Liver (tissue), 9 donors: ENCODE results near the gene TSHZ2. TPM values are rescaled to one million over a fixed set of nuclear protein-coding genes. Genes with fewer than 3 reads are reported as not detected.

Experiments
- DNase-seq: peaks from one replicate; pipeline ENCODE4 v3.0.0-alpha.2; 2017; ENCODE audit warnings: low spot score
- H3K27ac ChIP-seq, 2 donors: one replicate each; pipeline ENCODE4 v1.7.0; 2013; ENCODE audit warnings: inconsistent platforms in 2 of 2, low read length in 2 of 2, control low read depth in 1 of 2, low read depth in 1 of 2, mild to moderate bottlenecking in 1 of 2
- H3K27me3 ChIP-seq, 4 donors: one replicate each; pipeline versions ENCODE4 v1.6.1 to v1.7.0; 2013; ENCODE audit warnings: low read length in 3 of 4, inconsistent platforms in 1 of 4, mild to moderate bottlenecking in 1 of 4, moderate library complexity in 1 of 4; ENCODE audit not compliant: control insufficient read depth in 4 of 4, insufficient read depth in 4 of 4
- H3K36me3 ChIP-seq, 4 donors: one replicate each; pipeline versions ENCODE4 v1.6.1 to v1.7.0; 2013; ENCODE audit warnings: low read length in 3 of 4, mild to moderate bottlenecking in 3 of 4, low read depth in 1 of 4, moderate library complexity in 1 of 4; ENCODE audit not compliant: control insufficient read depth in 4 of 4, insufficient read depth in 3 of 4
- H3K4me1 ChIP-seq, 4 donors: one replicate each; pipeline versions ENCODE4 v1.6.1 to v1.7.0; 2013; ENCODE audit warnings: low read length in 3 of 4, mild to moderate bottlenecking in 3 of 4, moderate library complexity in 1 of 4; ENCODE audit not compliant: control insufficient read depth in 4 of 4, insufficient read depth in 4 of 4
- H3K4me3 ChIP-seq, 3 donors: one replicate each; pipeline versions ENCODE4 v1.6.1 to v1.7.0; 2013; ENCODE audit warnings: low read length in 3 of 3, control low read depth in 1 of 3, low read depth in 1 of 3, mild to moderate bottlenecking in 1 of 3
- H3K9ac ChIP-seq, 2 donors: one replicate each; pipeline ENCODE4 v1.7.0; 2013; ENCODE audit warnings: low read length in 2 of 2, mild to moderate bottlenecking in 2 of 2, moderate library complexity in 2 of 2, control low read depth in 1 of 2, low read depth in 1 of 2
- H3K9me3 ChIP-seq, 4 donors: one replicate each; pipeline versions ENCODE4 v1.6.1 to v1.7.0; 2013; ENCODE audit warnings: low read length in 3 of 4; ENCODE audit not compliant: control insufficient read depth in 4 of 4
- ATF3 ChIP-seq: IDR thresholded peaks from 2 replicates; pipeline ENCODE4 v1.6.1; 2016; ENCODE audit warnings: antibody characterized with exemption
- CTCF ChIP-seq: fragments of 150-350 bp; IDR thresholded peaks from 2 replicates; pipeline ENCODE4 v1.5.1; 2017; ENCODE audit warnings: improper control_type of control experiment, low read depth, low read length; ENCODE audit not compliant: missing input control
- EGR1 ChIP-seq, 2 donors: IDR thresholded peaks; 2 replicates each; pipeline ENCODE4 v1.6.1; 2016 to 2018; ENCODE audit warnings: antibody characterized with exemption in 2 of 2, low read depth in 2 of 2
- FOXA1 ChIP-seq: IDR thresholded peaks from 2 replicates; pipeline ENCODE4 v1.6.1; 2016; ENCODE audit warnings: antibody characterized with exemption
- HNF4A ChIP-seq, 2 donors: conservative IDR thresholded peaks; 2 replicates each; pipeline ENCODE4 v1.6.1; 2016; ENCODE audit warnings: antibody characterized with exemption in 2 of 2, mild to moderate bottlenecking in 2 of 2
- HNF4G ChIP-seq: IDR thresholded peaks from 2 replicates; pipeline ENCODE4 v1.6.1; 2016; ENCODE audit warnings: antibody characterized with exemption
- JUND ChIP-seq, 2 donors: IDR thresholded peaks; 2 replicates each; pipeline ENCODE4 v1.6.1; 2016; ENCODE audit warnings: antibody characterized with exemption in 2 of 2
- MAX ChIP-seq: IDR thresholded peaks from 2 replicates; pipeline ENCODE4 v1.6.1; 2016; ENCODE audit warnings: antibody characterized with exemption
- NR2F2 ChIP-seq: IDR thresholded peaks from 2 replicates; pipeline ENCODE4 v1.6.1; 2016; ENCODE audit warnings: antibody characterized with exemption
- RAD21 ChIP-seq, 2 donors: IDR thresholded peaks; 2 replicates each; pipeline ENCODE4 v1.6.1; 2016; ENCODE audit warnings: antibody characterized with exemption in 2 of 2, mild to moderate bottlenecking in 2 of 2
- RXRA ChIP-seq, 2 donors: IDR thresholded peaks; 2 replicates each; pipeline ENCODE4 v1.6.1; 2017 to 2018; ENCODE audit warnings: antibody characterized with exemption in 2 of 2, mild to moderate bottlenecking in 1 of 2
- SP1 ChIP-seq: IDR thresholded peaks from 2 replicates; pipeline ENCODE4 v1.6.1; 2018; ENCODE audit warnings: antibody characterized with exemption, mild to moderate bottlenecking
- TAF1 ChIP-seq: conservative IDR thresholded peaks from 2 replicates; pipeline ENCODE4 v1.6.1; 2016; ENCODE audit warnings: antibody characterized with exemption, mild to moderate bottlenecking
- YY1 ChIP-seq: IDR thresholded peaks from 2 replicates; pipeline ENCODE4 v1.6.1; 2016; ENCODE audit warnings: antibody characterized with exemption, mild to moderate bottlenecking
- WGBS: extraction: QIAGEN DNeasy Blood & Tissue Kit; methylation state at CpG from one replicate; pipeline ENCODE4 v1.1.7; 2013; 5-methylcytosine and 5-hydroxymethylcytosine counted together
- polyA plus RNA-seq, 2 donors: library from polyadenylated mRNA; stranded (reverse) in 1 of 2; unstranded in 1 of 2; fragments of 200-250 nt in 1 of 2; fragments of >200 nt in 1 of 2; fragmentation: Nextera tagmentation in 1 of 2; extraction: Ambion mirVana in 1 of 2; gene quantifications; one replicate each; pipeline versions ENCODE4 v1.2.1 to v1.2.3, GENCODE V29; 2013 to 2015
- total RNA-seq, 2 donors: library from RNA; depleted of rRNA; stranded (reverse); fragments of >200 nt; gene quantifications; one replicate each; pipeline ENCODE4 v1.2.3, GENCODE V29; 2014
- TF ChIP-seq, protein P1 (sequence below): IDR thresholded peaks from 2 replicates; pipeline ENCODE4 v1.6.1; 2016; ENCODE audit warnings: antibody characterized with exemption, mild to moderate bottlenecking
- TF ChIP-seq, protein P2 (sequence below): IDR thresholded peaks from 2 replicates; pipeline ENCODE4 v1.6.1; 2016; ENCODE audit warnings: antibody characterized with exemption
- donor health status: healthy.
- donor health status: healthy.
- donor health status: healthy.
- donor health status: healthy.
- donor health status: healthy.

Gene TSHZ2
- total and polyA plus RNA-seq, 4 donors = 2.9 to 11.3 (median 7.8) TPM

GRCh38 chr20:53360852-53361251 lies 388.7 kb downstream of the TSHZ2 start:
- Histone ChIP-seq H3K4me1 (no peaks in the 10 kb centered on the region), H3K27ac (no peak overlapping the region), H3K27me3 (no peaks in the 10 kb centered on the region), H3K4me3 (no peak overlapping the region), H3K36me3 (no peaks in the 10 kb centered on the region), H3K9ac (no peak overlapping the region), H3K9me3 (peaks cover 0 to 4% (median under 1%) of the 10 kb centered on the region in 4 donors)
- no peak for TF ChIP-seq MAX
- TF ChIP-seq TAF1 = no peak
- no peak for TF ChIP-seq HNF4A (conservative IDR thresholded peaks at IDR 0.05)
- no peak for TF ChIP-seq RXRA (IDR thresholded peaks at IDR 0.05)
- TF ChIP-seq RAD21 (IDR thresholded peaks at IDR 0.05) = no peak
- 88% methylated on average over 6 of the region's 6 CpGs for WGBS
- DNase-seq = no peak

DNA sequence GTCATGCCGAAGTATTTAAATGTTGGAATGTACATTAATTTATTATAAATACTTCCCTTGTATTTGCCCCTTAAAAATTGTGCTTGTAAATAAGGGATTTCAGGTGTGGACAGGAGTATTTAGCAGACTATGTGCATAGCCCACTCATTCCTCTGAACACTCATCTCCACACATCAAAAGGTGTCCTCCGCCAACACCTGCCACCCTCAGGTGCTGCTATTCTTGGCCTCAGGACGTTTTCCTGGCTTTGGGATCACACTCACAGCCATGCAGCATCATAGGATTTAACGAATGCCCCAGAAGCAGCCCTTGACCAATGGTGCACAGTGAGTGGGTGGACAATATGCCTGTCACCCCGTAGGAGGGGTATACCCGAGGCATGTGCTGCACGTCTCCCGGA lies 390.6 kb downstream of the TSHZ2 start:
- no peaks in the 10 kb centered on the region for H3K9me3 ChIP-seq
- no peak for DNase-seq
- H3K9ac ChIP-seq = no peak overlapping the region
- no peaks in the 10 kb centered on the region for H3K27me3 ChIP-seq
- H3K36me3 ChIP-seq = no peaks in the 10 kb centered on the region
- TF ChIP-seq MAX = no peak
- TF ChIP-seq HNF4G = no peak
- no peak for TF ChIP-seq SP1
- TF ChIP-seq ATF3 = no peak
- TF ChIP-seq CTCF = no peak
- no peak for TF ChIP-seq EGR1 (IDR thresholded peaks at IDR 0.05; ENCODE audit: low read depth in 2 of 2)
- no peak for TF ChIP-seq FOXA1
- no peaks in the 10 kb centered on the region for H3K4me1 ChIP-seq
- WGBS = 92% methylated on average over 8 of the region's 8 CpGs
- H3K4me3 ChIP-seq = no peak overlapping the region
- H3K27ac ChIP-seq = no peak overlapping the region

GRCh38 chr20:53364646-53365045 lies 392.5 kb downstream of the TSHZ2 start:
- no peak overlapping the region for H3K4me3 ChIP-seq
- no peak overlapping the region for H3K9ac ChIP-seq
- no peak for DNase-seq
- WGBS = 89% methylated on average over 5 of the region's 5 CpGs
- no peaks in the 10 kb centered on the region for H3K4me1 ChIP-seq
- no peaks in the 10 kb centered on the region for H3K27me3 ChIP-seq
- no peaks in the 10 kb centered on the region for H3K36me3 ChIP-seq
- H3K9me3 ChIP-seq = no peaks in the 10 kb centered on the region
- H3K27ac ChIP-seq = no peak overlapping the region
- no peak for TF ChIP-seq EGR1 (IDR thresholded peaks at IDR 0.05; ENCODE audit: low read depth in 2 of 2)
- TF ChIP-seq NR2F2 = no peak
- TF ChIP-seq HNF4G = no peak
- no peak for TF ChIP-seq TAF1
- TF ChIP-seq HNF4A (conservative IDR thresholded peaks at IDR 0.05) = no peak
- no peak for TF ChIP-seq CTCF
- no peak for TF ChIP-seq JUND (IDR thresholded peaks at IDR 0.05)
- no peak for TF ChIP-seq ATF3
- no peak for TF ChIP-seq RAD21 (IDR thresholded peaks at IDR 0.05)
- no peak for TF ChIP-seq MAX
- TF ChIP-seq, protein P1, sequence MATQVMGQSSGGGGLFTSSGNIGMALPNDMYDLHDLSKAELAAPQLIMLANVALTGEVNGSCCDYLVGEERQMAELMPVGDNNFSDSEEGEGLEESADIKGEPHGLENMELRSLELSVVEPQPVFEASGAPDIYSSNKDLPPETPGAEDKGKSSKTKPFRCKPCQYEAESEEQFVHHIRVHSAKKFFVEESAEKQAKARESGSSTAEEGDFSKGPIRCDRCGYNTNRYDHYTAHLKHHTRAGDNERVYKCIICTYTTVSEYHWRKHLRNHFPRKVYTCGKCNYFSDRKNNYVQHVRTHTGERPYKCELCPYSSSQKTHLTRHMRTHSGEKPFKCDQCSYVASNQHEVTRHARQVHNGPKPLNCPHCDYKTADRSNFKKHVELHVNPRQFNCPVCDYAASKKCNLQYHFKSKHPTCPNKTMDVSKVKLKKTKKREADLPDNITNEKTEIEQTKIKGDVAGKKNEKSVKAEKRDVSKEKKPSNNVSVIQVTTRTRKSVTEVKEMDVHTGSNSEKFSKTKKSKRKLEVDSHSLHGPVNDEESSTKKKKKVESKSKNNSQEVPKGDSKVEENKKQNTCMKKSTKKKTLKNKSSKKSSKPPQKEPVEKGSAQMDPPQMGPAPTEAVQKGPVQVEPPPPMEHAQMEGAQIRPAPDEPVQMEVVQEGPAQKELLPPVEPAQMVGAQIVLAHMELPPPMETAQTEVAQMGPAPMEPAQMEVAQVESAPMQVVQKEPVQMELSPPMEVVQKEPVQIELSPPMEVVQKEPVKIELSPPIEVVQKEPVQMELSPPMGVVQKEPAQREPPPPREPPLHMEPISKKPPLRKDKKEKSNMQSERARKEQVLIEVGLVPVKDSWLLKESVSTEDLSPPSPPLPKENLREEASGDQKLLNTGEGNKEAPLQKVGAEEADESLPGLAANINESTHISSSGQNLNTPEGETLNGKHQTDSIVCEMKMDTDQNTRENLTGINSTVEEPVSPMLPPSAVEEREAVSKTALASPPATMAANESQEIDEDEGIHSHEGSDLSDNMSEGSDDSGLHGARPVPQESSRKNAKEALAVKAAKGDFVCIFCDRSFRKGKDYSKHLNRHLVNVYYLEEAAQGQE = no peak
- TF ChIP-seq YY1 = no peak
- TF ChIP-seq, protein P2, sequence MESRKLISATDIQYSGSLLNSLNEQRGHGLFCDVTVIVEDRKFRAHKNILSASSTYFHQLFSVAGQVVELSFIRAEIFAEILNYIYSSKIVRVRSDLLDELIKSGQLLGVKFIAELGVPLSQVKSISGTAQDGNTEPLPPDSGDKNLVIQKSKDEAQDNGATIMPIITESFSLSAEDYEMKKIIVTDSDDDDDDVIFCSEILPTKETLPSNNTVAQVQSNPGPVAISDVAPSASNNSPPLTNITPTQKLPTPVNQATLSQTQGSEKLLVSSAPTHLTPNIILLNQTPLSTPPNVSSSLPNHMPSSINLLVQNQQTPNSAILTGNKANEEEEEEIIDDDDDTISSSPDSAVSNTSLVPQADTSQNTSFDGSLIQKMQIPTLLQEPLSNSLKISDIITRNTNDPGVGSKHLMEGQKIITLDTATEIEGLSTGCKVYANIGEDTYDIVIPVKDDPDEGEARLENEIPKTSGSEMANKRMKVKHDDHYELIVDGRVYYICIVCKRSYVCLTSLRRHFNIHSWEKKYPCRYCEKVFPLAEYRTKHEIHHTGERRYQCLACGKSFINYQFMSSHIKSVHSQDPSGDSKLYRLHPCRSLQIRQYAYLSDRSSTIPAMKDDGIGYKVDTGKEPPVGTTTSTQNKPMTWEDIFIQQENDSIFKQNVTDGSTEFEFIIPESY = no peak
- TF ChIP-seq RXRA (IDR thresholded peaks at IDR 0.05) = no peak
